ENCODE measurements around the gene LHFPL4. TPM values are rescaled to one million over a fixed set of nuclear protein-coding genes. Genes with fewer than 3 reads are reported as not detected.
"Not testable (repeated sequence)": the region's sequence is repeated elsewhere in the genome, so short reads cannot be mapped to it uniquely, and the experiment has no call there.

Gene LHFPL4
- total RNA-seq, 2 donors from 2014 or later, result 1.1 to 6.7 TPM

DNA sequence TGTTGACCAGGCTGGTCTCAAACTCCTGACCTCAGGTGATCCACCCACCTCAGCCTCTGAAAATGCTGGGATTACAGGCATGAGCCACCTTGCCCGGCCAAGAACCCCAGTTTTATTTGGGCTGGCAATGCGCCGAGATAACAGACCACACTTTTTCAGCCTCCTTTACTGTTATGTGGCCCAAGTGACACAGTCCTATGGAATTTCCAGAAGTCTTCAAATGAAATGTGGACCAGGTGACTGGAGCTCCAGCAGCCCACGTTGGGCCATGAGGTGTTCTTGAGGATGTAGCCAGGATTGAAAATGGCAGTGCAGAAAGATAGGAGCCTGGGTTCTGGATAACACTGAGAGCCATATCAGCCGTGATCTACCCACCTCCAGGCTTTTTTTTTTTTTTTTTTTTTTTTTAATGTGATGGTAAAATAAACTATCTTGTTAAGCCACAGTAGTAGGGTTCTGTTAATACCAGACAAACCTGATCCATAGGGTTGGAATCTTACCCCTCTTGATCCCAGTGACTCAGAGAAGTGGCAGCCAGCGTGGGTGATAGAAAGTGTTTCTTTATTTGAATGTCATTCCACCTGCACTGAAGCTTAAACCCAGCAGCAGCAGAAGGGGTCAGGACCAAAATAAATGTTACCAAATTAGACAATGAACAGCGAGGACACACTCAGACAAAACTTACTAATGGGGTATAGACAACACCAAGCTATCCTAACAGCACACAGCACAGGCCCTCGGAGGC, 55.6 kb downstream of the LHFPL4 start:
- Mint-ChIP-seq H3K27ac (no peak overlapping the region), H3K9me3 (no peaks in the 10 kb centered on the region), H3K4me3 (no peak overlapping the region), H3K4me1 (peaks cover 4% of the 10 kb centered on the region), H3K27me3 (ENCODE audit: insufficient read depth) (peaks cover 66% of the 10 kb centered on the region), H3K36me3 (ENCODE audit: low read depth) (no peaks in the 10 kb centered on the region)
- H3K4me1 ChIP-seq (ENCODE audit: control insufficient read depth, insufficient read depth, low read length), result no peaks in the 10 kb centered on the region
- no peak overlapping the region for H3K9ac ChIP-seq (ENCODE audit: extremely low read depth, low read length, poor library complexity, severe bottlenecking)
- H3K27ac ChIP-seq (ENCODE audit: low read depth, low read length), result no peak overlapping the region
- peaks cover 21% of the 10 kb centered on the region for H3K27me3 ChIP-seq (ENCODE audit: control insufficient read depth, insufficient read depth, low read length, poor library complexity, severe bottlenecking)
- H3K9me3 ChIP-seq (ENCODE audit: control insufficient read depth, low read length), result no peaks in the 10 kb centered on the region
- no peak for DNase-seq
- no peak overlapping the region for H3K4me3 ChIP-seq (ENCODE audit: low read length)
- no peaks in the 10 kb centered on the region for H3K36me3 ChIP-seq (ENCODE audit: control insufficient read depth, insufficient read depth, low read length)
- WGBS, 2 experiments (ENCODE audit: insufficient coverage in 1 of 2, insufficient read length in 1 of 2), result 87 to 88% methylated on average over 2 to 7 of the region's 8 CpGs
- no peak for TF ChIP-seq CTCF (conservative IDR thresholded peaks at IDR 0.05)

DNA sequence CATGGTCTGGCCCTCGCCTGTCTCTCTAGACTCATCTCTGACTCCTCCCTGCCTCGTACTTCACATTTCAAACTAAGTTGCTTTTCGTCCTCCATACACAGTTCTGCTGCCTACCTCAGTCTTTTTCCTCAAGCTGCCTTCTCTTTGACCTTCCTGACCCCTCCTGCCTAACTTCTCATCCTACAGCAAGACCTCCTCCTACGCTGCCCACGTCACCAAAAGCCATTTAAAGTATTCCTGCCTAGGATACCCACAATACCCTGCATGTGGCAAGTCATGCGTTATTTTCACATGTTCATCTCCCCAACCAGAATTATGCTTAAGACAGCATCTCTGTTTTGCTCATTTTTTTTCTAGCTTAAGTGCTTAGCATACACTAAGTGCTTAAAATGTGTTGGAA, 56.7 kb downstream of the LHFPL4 start:
- peaks cover 4% of the 10 kb centered on the region for H3K4me1 Mint-ChIP-seq
- H3K27ac Mint-ChIP-seq, result no peak overlapping the region
- no peaks in the 10 kb centered on the region for H3K36me3 Mint-ChIP-seq (ENCODE audit: low read depth)
- no peaks in the 10 kb centered on the region for H3K9me3 ChIP-seq (ENCODE audit: control insufficient read depth, low read length)
- no peak overlapping the region for H3K4me3 Mint-ChIP-seq
- WGBS, 2 experiments (ENCODE audit: insufficient coverage in 1 of 2, insufficient read length in 1 of 2), result 84 to 86% methylated on average over 6 of the region's 6 CpGs
- DNase-seq, result no peak
- no peaks in the 10 kb centered on the region for H3K36me3 ChIP-seq (ENCODE audit: control insufficient read depth, insufficient read depth, low read length)
- H3K9ac ChIP-seq (ENCODE audit: extremely low read depth, low read length, poor library complexity, severe bottlenecking), result no peak overlapping the region
- H3K27me3 Mint-ChIP-seq (ENCODE audit: insufficient read depth), result peaks cover 77% of the 10 kb centered on the region
- no peaks in the 10 kb centered on the region for H3K9me3 Mint-ChIP-seq
- peaks cover 21% of the 10 kb centered on the region for H3K27me3 ChIP-seq (ENCODE audit: control insufficient read depth, insufficient read depth, low read length, poor library complexity, severe bottlenecking)
- H3K27ac ChIP-seq (ENCODE audit: low read depth, low read length), result no peak overlapping the region
- no peak overlapping the region for H3K4me3 ChIP-seq (ENCODE audit: low read length)
- H3K4me1 ChIP-seq (ENCODE audit: control insufficient read depth, insufficient read depth, low read length), result no peaks in the 10 kb centered on the region
- TF ChIP-seq CTCF (conservative IDR thresholded peaks at IDR 0.05), result no peak

GRCh38 chr3:9494036-9494435, 59.6 kb downstream of the LHFPL4 start:
- 94 to 96% methylated on average over 14 to 15 of the region's 15 CpGs for WGBS, 2 experiments (ENCODE audit: insufficient coverage in 1 of 2, insufficient read length in 1 of 2)
- H3K27ac ChIP-seq (ENCODE audit: low read depth, low read length); H3K9ac ChIP-seq (ENCODE audit: extremely low read depth, low read length, poor library complexity, severe bottlenecking); H3K27me3 ChIP-seq (ENCODE audit: control insufficient read depth, insufficient read depth, low read length, poor library complexity, severe bottlenecking); DNase-seq; H3K4me1 Mint-ChIP-seq; H3K27ac Mint-ChIP-seq; H3K36me3 Mint-ChIP-seq (ENCODE audit: low read depth); H3K4me3 ChIP-seq (ENCODE audit: low read length); H3K9me3 Mint-ChIP-seq; H3K9me3 ChIP-seq (ENCODE audit: control insufficient read depth, low read length); H3K36me3 ChIP-seq (ENCODE audit: control insufficient read depth, insufficient read depth, low read length); H3K4me3 Mint-ChIP-seq; H3K4me1 ChIP-seq (ENCODE audit: control insufficient read depth, insufficient read depth, low read length): not testable (repeated sequence)
- H3K27me3 Mint-ChIP-seq (ENCODE audit: insufficient read depth), result peaks cover 65% of the 10 kb centered on the region
